SK-N-MC (cell line): ENCODE measurements around the gene VIPR2.
A peak's percentile ranks its signal among the peaks of the same experiment; 100 is the strongest.

Experiments
- DNase-seq: peaks from one replicate; pipeline ENCODE4 v3.0.0-alpha.2; 2011; ENCODE audit warnings: low read depth, low spot score
- H3K27ac ChIP-seq: fragments of 200-600 bp; sonication (generic); 2 replicates; pipeline ENCODE4 v1.5.1; 2016; ENCODE audit warnings: mixed run types
- H3K36me3 ChIP-seq: fragments of 200-600 bp; sonication (generic); 2 replicates; pipeline ENCODE4 v1.6.1; 2017; ENCODE audit warnings: antibody characterized with exemption, low read length, mixed read lengths; ENCODE audit not compliant: insufficient read depth
- H3K4me3 ChIP-seq: fragments of 200-600 bp; sonication (generic); 2 replicates; pipeline ENCODE4 v1.5.1; 2016
- H3K9ac ChIP-seq: fragments of 200-600 bp; sonication (generic); 2 replicates; pipeline ENCODE4 v1.8.0; 2017; ENCODE audit warnings: mixed run types, mixed read lengths; ENCODE audit not compliant: insufficient read length
- H3K9me3 ChIP-seq: fragments of 200-600 bp; sonication (generic); 2 replicates; pipeline ENCODE4 v1.6.1; 2017; ENCODE audit warnings: low read depth, mild to moderate bottlenecking, antibody characterized with exemption, low read length, moderate library complexity, mixed read lengths
- EZH2 ChIP-seq: fragments of 200-600 bp; sonication (generic); IDR thresholded peaks from one replicate; pipeline ENCODE4 v1.6.1; 2017; ENCODE audit warnings: antibody characterized with exemption
- FOXP2 ChIP-seq: optimal IDR thresholded peaks from 2 replicates; pipeline ENCODE3; 2011; ENCODE audit warnings: mild to moderate bottlenecking, moderate library complexity; ENCODE audit not compliant: insufficient read depth; ENCODE audit errors: extremely low read length, control extremely low read depth
- POLR2AphosphoS5 ChIP-seq: IDR thresholded peaks from 2 replicates; pipeline ENCODE4 v1.6.1; 2012; ENCODE audit warnings: mild to moderate bottlenecking, low read depth, low read length, borderline replicate concordance

The VIPR2 gene, protein sequence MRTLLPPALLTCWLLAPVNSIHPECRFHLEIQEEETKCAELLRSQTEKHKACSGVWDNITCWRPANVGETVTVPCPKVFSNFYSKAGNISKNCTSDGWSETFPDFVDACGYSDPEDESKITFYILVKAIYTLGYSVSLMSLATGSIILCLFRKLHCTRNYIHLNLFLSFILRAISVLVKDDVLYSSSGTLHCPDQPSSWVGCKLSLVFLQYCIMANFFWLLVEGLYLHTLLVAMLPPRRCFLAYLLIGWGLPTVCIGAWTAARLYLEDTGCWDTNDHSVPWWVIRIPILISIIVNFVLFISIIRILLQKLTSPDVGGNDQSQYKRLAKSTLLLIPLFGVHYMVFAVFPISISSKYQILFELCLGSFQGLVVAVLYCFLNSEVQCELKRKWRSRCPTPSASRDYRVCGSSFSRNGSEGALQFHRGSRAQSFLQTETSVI

GRCh38 chr7:159144758-159145489 lies at the start of gene VIPR2:
TSS of gene VIPR2 (minus strand) at chr7:159144867. CDS start at chr7:159144771, 96 bp downstream.
- H3K9ac ChIP-seq: no peak within 1 kb of the TSS

GRCh38 chr7:159193543-159194090 lies 49.0 kb upstream of the VIPR2 start:
- Histone ChIP-seq H3K9me3 (no peaks in the 10 kb centered on the region), H3K9ac (no peak overlapping the region), H3K4me3 (no peak overlapping the region), H3K27ac (no peak overlapping the region), H3K36me3 (no peaks in the 10 kb centered on the region)
- DNase-seq: no peak
- no peak for TF ChIP-seq POLR2AphosphoS5

More at GRCh38 chr7:159144758-159145489, at the start of gene VIPR2:
- no peak within 1 kb of the TSS for H3K27ac ChIP-seq
- TF ChIP-seq POLR2AphosphoS5: no peak
- TF ChIP-seq EZH2: peak; percentile 85
- no peak for DNase-seq
- H3K36me3 ChIP-seq: no peaks in the 10 kb centered on the region
- peak within 1 kb of the TSS; percentile 58 for H3K4me3 ChIP-seq
- no peaks in the 10 kb centered on the region for H3K9me3 ChIP-seq

GRCh38 chr7:159192725-159193453 lies 48.2 kb upstream of the VIPR2 start:
- Histone ChIP-seq H3K4me3 (no peak overlapping the region), H3K9me3 (no peaks in the 10 kb centered on the region), H3K36me3 (no peaks in the 10 kb centered on the region), H3K9ac (no peak overlapping the region), H3K27ac (no peak overlapping the region)
- no peak for TF ChIP-seq POLR2AphosphoS5
- no peak for TF ChIP-seq EZH2
- no peak for TF ChIP-seq FOXP2
- no peak for DNase-seq

GRCh38 chr7:159192013-159192412 lies 47.3 kb upstream of the VIPR2 start:
- H3K9ac ChIP-seq: no peak overlapping the region
- DNase-seq: no peak
- H3K27ac ChIP-seq: no peak overlapping the region
- no peaks in the 10 kb centered on the region for H3K36me3 ChIP-seq
- H3K9me3 ChIP-seq: no peaks in the 10 kb centered on the region
- H3K4me3 ChIP-seq: no peak overlapping the region
- no peak for TF ChIP-seq EZH2
- TF ChIP-seq FOXP2: no peak
- TF ChIP-seq POLR2AphosphoS5: no peak

GRCh38 chr7:159191236-159191635 lies 46.6 kb upstream of the VIPR2 start:
- Histone ChIP-seq H3K9me3 (no peaks in the 10 kb centered on the region), H3K4me3 (0 out of 2 replicates have a peak overlapping the region, but pooled peaks have one; percentile 6), H3K9ac (no peak overlapping the region), H3K36me3 (no peaks in the 10 kb centered on the region), H3K27ac (no peak overlapping the region)
- no peak for DNase-seq
- TF ChIP-seq POLR2AphosphoS5 (no peak), EZH2 (no peak), FOXP2 (no peak)

GRCh38 chr7:159188011-159188410 lies 43.3 kb upstream of the VIPR2 start:
- no peak overlapping the region for H3K9ac ChIP-seq
- no peak overlapping the region for H3K27ac ChIP-seq
- H3K9me3 ChIP-seq: no peaks in the 10 kb centered on the region

GRCh38 chr7:159179241-159179640 lies 34.6 kb upstream of the VIPR2 start:
- Histone ChIP-seq H3K36me3 (no peaks in the 10 kb centered on the region), H3K4me3 (no peak overlapping the region), H3K9me3 (no peaks in the 10 kb centered on the region), H3K9ac (no peak overlapping the region), H3K27ac (no peak overlapping the region)
- TF ChIP-seq POLR2AphosphoS5: no peak
- TF ChIP-seq FOXP2: no peak
- no peak for TF ChIP-seq EZH2
- no peak for DNase-seq

More at GRCh38 chr7:159188011-159188410, 43.3 kb upstream of the VIPR2 start:
- DNase-seq: no peak
- Histone ChIP-seq H3K4me3 (no peak overlapping the region), H3K36me3 (no peaks in the 10 kb centered on the region)
- TF ChIP-seq FOXP2: no peak
- no peak for TF ChIP-seq EZH2
- TF ChIP-seq POLR2AphosphoS5: no peak

GRCh38 chr7:159177284-159177953 lies 32.8 kb upstream of the VIPR2 start:
- H3K9ac ChIP-seq: no peak overlapping the region
- TF ChIP-seq EZH2 (no peak), POLR2AphosphoS5 (no peak), FOXP2 (no peak)
- no peaks in the 10 kb centered on the region for H3K36me3 ChIP-seq
- DNase-seq: no peak
- H3K4me3 ChIP-seq: 0 out of 2 replicates have a peak overlapping the region, but pooled peaks have one; percentile 10
- no peak overlapping the region for H3K27ac ChIP-seq
- no peaks in the 10 kb centered on the region for H3K9me3 ChIP-seq
